Measurements from ENCODE around the gene WNT5B.

WNT5B gene

DNA sequence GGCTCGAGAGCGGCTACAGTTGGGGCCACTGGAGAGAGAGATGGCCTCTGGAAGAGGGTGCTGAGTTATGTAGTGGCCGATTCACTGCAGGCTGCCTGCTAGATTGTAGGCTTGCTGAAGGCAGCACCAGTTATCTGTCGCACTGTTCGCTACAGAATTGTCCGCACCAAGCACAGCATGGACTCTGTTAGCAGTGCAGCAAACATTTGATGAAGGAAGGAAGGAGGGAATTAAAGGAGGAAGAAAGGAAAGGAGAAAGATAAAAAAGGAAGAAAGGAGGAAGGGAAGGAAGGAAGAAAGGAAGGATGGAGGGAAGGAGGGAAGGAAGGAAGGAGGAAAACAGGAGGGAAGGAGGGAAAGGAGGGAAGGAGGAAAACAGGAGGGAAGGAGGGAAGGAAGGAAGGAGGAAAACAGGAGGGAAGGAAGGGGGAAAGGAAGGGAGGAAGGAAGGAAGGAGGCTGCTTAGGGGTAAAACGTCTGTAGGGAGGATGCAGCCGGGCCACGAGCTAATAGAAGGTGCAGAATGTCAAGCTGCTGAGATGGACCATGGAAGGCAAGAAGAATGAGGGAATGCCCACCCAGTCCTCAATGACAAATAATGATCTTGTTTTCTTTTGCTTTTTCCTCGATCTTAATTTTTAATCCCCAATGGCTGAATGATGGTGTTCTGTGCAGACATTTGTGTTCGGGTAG, 34.6 kb downstream of the WNT5B start:
- TF ChIP-seq, protein P1, sequence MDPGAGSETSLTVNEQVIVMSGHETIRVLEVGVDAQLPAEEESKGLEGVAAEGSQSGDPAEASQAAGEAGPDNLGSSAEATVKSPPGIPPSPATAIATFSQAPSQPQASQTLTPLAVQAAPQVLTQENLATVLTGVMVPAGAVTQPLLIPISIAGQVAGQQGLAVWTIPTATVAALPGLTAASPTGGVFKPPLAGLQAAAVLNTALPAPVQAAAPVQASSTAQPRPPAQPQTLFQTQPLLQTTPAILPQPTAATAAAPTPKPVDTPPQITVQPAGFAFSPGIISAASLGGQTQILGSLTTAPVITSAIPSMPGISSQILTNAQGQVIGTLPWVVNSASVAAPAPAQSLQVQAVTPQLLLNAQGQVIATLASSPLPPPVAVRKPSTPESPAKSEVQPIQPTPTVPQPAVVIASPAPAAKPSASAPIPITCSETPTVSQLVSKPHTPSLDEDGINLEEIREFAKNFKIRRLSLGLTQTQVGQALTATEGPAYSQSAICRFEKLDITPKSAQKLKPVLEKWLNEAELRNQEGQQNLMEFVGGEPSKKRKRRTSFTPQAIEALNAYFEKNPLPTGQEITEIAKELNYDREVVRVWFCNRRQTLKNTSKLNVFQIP (CRISPR knock-in tag; IDR thresholded peaks at IDR 0.05; ENCODE audit: borderline replicate concordance, low read depth): no peak
- TF ChIP-seq ZNF8 (CRISPR knock-in tag; IDR thresholded peaks at IDR 0.05): no peak
- TF ChIP-seq ISL1 (CRISPR knock-in tag; IDR thresholded peaks at IDR 0.05): no peak
- no peak for TF ChIP-seq ZNF565 (CRISPR knock-in tag; conservative IDR thresholded peaks at IDR 0.05; ENCODE audit: low read depth)
- TF ChIP-seq TCF4 (CRISPR knock-in tag; IDR thresholded peaks at IDR 0.05; ENCODE audit: borderline replicate concordance): no peak
- TF ChIP-seq, protein P2, sequence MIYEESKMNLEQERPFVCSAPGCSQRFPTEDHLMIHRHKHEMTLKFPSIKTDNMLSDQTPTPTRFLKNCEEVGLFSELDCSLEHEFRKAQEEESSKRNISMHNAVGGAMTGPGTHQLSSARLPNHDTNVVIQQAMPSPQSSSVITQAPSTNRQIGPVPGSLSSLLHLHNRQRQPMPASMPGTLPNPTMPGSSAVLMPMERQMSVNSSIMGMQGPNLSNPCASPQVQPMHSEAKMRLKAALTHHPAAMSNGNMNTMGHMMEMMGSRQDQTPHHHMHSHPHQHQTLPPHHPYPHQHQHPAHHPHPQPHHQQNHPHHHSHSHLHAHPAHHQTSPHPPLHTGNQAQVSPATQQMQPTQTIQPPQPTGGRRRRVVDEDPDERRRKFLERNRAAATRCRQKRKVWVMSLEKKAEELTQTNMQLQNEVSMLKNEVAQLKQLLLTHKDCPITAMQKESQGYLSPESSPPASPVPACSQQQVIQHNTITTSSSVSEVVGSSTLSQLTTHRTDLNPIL (CRISPR knock-in tag; IDR thresholded peaks at IDR 0.05; ENCODE audit: low read depth): no peak
- TF ChIP-seq ARNTL (CRISPR knock-in tag; IDR thresholded peaks at IDR 0.05; ENCODE audit: borderline replicate concordance, low read depth): no peak
- TF ChIP-seq ZFP3 (CRISPR knock-in tag; IDR thresholded peaks at IDR 0.05): no peak
- no peak for TF ChIP-seq ZFP30 (CRISPR knock-in tag; IDR thresholded peaks at IDR 0.05)
- TF ChIP-seq, protein P3, sequence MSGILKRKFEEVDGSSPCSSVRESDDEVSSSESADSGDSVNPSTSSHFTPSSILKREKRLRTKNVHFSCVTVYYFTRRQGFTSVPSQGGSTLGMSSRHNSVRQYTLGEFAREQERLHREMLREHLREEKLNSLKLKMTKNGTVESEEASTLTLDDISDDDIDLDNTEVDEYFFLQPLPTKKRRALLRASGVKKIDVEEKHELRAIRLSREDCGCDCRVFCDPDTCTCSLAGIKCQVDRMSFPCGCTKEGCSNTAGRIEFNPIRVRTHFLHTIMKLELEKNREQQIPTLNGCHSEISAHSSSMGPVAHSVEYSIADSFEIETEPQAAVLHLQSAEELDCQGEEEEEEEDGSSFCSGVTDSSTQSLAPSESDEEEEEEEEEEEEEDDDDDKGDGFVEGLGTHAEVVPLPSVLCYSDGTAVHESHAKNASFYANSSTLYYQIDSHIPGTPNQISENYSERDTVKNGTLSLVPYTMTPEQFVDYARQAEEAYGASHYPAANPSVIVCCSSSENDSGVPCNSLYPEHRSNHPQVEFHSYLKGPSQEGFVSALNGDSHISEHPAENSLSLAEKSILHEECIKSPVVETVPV (CRISPR knock-in tag; IDR thresholded peaks at IDR 0.05): no peak
- TF ChIP-seq, protein P4, sequence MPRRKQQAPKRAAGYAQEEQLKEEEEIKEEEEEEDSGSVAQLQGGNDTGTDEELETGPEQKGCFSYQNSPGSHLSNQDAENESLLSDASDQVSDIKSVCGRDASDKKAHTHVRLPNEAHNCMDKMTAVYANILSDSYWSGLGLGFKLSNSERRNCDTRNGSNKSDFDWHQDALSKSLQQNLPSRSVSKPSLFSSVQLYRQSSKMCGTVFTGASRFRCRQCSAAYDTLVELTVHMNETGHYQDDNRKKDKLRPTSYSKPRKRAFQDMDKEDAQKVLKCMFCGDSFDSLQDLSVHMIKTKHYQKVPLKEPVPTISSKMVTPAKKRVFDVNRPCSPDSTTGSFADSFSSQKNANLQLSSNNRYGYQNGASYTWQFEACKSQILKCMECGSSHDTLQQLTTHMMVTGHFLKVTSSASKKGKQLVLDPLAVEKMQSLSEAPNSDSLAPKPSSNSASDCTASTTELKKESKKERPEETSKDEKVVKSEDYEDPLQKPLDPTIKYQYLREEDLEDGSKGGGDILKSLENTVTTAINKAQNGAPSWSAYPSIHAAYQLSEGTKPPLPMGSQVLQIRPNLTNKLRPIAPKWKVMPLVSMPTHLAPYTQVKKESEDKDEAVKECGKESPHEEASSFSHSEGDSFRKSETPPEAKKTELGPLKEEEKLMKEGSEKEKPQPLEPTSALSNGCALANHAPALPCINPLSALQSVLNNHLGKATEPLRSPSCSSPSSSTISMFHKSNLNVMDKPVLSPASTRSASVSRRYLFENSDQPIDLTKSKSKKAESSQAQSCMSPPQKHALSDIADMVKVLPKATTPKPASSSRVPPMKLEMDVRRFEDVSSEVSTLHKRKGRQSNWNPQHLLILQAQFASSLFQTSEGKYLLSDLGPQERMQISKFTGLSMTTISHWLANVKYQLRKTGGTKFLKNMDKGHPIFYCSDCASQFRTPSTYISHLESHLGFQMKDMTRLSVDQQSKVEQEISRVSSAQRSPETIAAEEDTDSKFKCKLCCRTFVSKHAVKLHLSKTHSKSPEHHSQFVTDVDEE (CRISPR knock-in tag; IDR thresholded peaks at IDR 0.05): no peak
- no peak for ATAC-seq

DNA sequence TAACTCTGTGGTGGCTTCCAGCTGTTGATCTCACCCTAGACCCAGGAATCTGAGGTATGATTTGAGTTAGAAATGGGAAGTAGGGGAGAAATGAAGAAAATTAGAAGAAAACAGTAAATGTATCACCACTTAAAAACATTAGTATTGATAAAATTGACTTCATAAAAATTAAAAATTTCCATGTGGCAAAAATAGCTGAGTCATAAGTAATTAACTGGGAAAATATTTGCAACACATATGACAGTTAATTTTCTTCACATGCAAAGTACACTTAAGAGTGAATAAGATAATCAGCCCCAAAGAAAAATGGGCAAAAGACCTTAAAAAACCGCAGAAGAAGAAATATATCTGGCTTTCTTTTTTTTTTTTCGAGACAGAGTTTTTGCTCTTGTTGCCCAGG, 36.3 kb downstream of the WNT5B start:
- no peak for ATAC-seq
- TF ChIP-seq BACH2 (CRISPR knock-in tag; IDR thresholded peaks at IDR 0.05; ENCODE audit: borderline replicate concordance) (no peak), ESRRG (CRISPR knock-in tag; IDR thresholded peaks at IDR 0.05) (no peak)
- TF ChIP-seq, protein P5, sequence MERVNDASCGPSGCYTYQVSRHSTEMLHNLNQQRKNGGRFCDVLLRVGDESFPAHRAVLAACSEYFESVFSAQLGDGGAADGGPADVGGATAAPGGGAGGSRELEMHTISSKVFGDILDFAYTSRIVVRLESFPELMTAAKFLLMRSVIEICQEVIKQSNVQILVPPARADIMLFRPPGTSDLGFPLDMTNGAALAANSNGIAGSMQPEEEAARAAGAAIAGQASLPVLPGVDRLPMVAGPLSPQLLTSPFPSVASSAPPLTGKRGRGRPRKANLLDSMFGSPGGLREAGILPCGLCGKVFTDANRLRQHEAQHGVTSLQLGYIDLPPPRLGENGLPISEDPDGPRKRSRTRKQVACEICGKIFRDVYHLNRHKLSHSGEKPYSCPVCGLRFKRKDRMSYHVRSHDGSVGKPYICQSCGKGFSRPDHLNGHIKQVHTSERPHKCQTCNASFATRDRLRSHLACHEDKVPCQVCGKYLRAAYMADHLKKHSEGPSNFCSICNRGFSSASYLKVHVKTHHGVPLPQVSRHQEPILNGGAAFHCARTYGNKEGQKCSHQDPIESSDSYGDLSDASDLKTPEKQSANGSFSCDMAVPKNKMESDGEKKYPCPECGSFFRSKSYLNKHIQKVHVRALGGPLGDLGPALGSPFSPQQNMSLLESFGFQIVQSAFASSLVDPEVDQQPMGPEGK (CRISPR knock-in tag; IDR thresholded peaks at IDR 0.05; ENCODE audit: borderline replicate concordance): no peak

DNA sequence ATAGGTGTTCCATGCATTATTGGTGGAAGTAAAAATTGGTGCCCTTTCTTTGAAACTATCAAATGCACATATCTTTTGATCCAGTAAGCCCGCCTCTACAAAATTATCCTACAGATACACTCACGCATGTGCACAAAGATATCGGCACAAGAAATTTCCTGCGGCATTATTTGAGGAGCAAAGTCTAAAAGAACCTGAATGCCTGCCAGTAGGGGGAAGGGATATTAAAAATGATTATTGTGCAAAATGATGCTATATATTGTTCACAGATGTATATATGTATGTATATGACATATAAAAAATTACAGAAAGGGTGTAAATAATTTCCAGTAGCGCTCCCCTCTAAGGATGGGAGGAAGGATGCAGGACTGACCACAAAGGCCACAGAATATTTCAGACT, 37.2 kb downstream of the WNT5B start:
- TF ChIP-seq ZNF565 (CRISPR knock-in tag; conservative IDR thresholded peaks at IDR 0.05; ENCODE audit: low read depth) (no peak), ESRRG (CRISPR knock-in tag; IDR thresholded peaks at IDR 0.05) (no peak), TCF4 (CRISPR knock-in tag; IDR thresholded peaks at IDR 0.05; ENCODE audit: borderline replicate concordance) (no peak), CSDC2 (CRISPR knock-in tag; IDR thresholded peaks at IDR 0.05) (no peak), ZFP3 (CRISPR knock-in tag; IDR thresholded peaks at IDR 0.05) (no peak), ISL1 (CRISPR knock-in tag; IDR thresholded peaks at IDR 0.05) (no peak), ZNF8 (CRISPR knock-in tag; IDR thresholded peaks at IDR 0.05) (no peak), PPARA (CRISPR knock-in tag; IDR thresholded peaks at IDR 0.05; ENCODE audit: borderline replicate concordance) (no peak), ZFP30 (CRISPR knock-in tag; IDR thresholded peaks at IDR 0.05) (no peak), ZNF70 (CRISPR knock-in tag; IDR thresholded peaks at IDR 0.05) (no peak)
- TF ChIP-seq, protein P2 (CRISPR knock-in tag; IDR thresholded peaks at IDR 0.05; ENCODE audit: low read depth): no peak
- TF ChIP-seq, protein P5 (CRISPR knock-in tag; IDR thresholded peaks at IDR 0.05; ENCODE audit: borderline replicate concordance): no peak
- TF ChIP-seq, protein P4 (CRISPR knock-in tag; IDR thresholded peaks at IDR 0.05): no peak
- no peak for ATAC-seq

Measured in SK-N-SH treated with all-trans-retinoic acid at 6 μM for 48 hours (cell line).